Ovary (tissue), 9 donors: ENCODE measurements around the gene ECI1. TPM values are rescaled to one million over a fixed set of nuclear protein-coding genes. Genes with fewer than 3 reads are reported as not detected.
A peak's percentile ranks its signal among the peaks of the same experiment; 100 is the strongest.

ENCODE experiments used
- DNase-seq, 5 donors: peaks; one replicate each; pipeline ENCODE4 v3.0.0-alpha.2; 2019 to 2020
- H3K27ac ChIP-seq, 2 donors: fragments of 200-600 bp; one replicate each; pipeline versions ENCODE4 v1.5.1 to v1.8.0; 2019 to 2022
- H3K27me3 ChIP-seq: fragments of 200-600 bp; one replicate; pipeline ENCODE4 v1.8.0; 2022
- H3K36me3 ChIP-seq: fragments of 200-600 bp; sonication (generic); one replicate; pipeline ENCODE4 v1.5.1; 2019
- H3K4me1 ChIP-seq: one replicate; pipeline ENCODE4 v1.8.1; 2013; ENCODE audit warnings: mild to moderate bottlenecking, moderate library complexity; ENCODE audit not compliant: insufficient read depth
- H3K4me3 ChIP-seq: fragments of 200-600 bp; sonication (generic); one replicate; pipeline ENCODE4 v1.5.1; 2017
- H3K9me3 ChIP-seq, 2 donors: fragments of 200-600 bp in 1 of 2; sonication (generic) in 1 of 2; one replicate each; pipeline versions ENCODE4 v1.5.1 to v1.8.1; 2013 to 2019; ENCODE audit warnings: mild to moderate bottlenecking in 1 of 2, moderate library complexity in 1 of 2
- CTCF ChIP-seq, 3 donors: fragments of 450-650 bp in 2 of 3; fragments of 200-600 bp in 1 of 3; IDR thresholded peaks; one replicate each; pipeline versions ENCODE4 v1.5.1 to v1.8.0; 2016 to 2022; ENCODE audit warnings: antibody characterized with exemption in 3 of 3, mild to moderate bottlenecking in 1 of 3
- EP300 ChIP-seq: sonication (generic); formaldehyde crosslinking; IDR thresholded peaks from one replicate; pipeline ENCODE4 v1.6.1; 2017; ENCODE audit warnings: antibody characterized with exemption
- POLR2A ChIP-seq: fragments of 450-650 bp; IDR thresholded peaks from one replicate; pipeline ENCODE4 v1.6.1; 2017; ENCODE audit warnings: antibody characterized with exemption, mild to moderate bottlenecking, moderate library complexity
- WGBS, 3 donors: extraction: QIAGEN DNeasy Blood & Tissue Kit in 1 of 3; methylation state at CpG; one replicate each; pipeline versions ENCODE4 v1.1.5 to v1.1.7; 2013 to 2017; 5-methylcytosine and 5-hydroxymethylcytosine counted together
- intact Hi-C, 4 donors: fragments of 100-400 bp; cut with DNase I; formaldehyde crosslinking; loops; one replicate each; pipeline versions ENCODE4 v1.11.0 to v1.15.1; 2022 to 2023
- polyA plus RNA-seq, 2 donors: library from polyadenylated mRNA; stranded (reverse); fragments of 200-250 nt in 1 of 2; fragments of 350-450 nt in 1 of 2; fragmentation: Illumina TruSeq in 1 of 2; extraction: RNeasy Lipid Tissue Mini Kit (QIAGEN cat#74804) in 1 of 2; gene quantifications; one replicate each; pipeline ENCODE4 v1.2.3, GENCODE V29; 2013 to 2014
- total RNA-seq, 7 donors: library from RNA; depleted of rRNA in 2 of 7; stranded (reverse); fragments of >200 nt in 2 of 7; fragmentation: NEBNext Ultra II Directional in 3 of 7; extraction: Animal tissue kit (Norgen Biotek cat#: 25700) in 3 of 7; gene quantifications; one replicate each; pipeline versions ENCODE4 v1.1.0 to v1.2.4, GENCODE V29; 2016 to 2023
- donor health status: DM: no; HTN: no; CAD: no; lungs with moderate emphysema.
- donor health status: DM: no; HTN: no; CAD: no.
- donor health status: Bipolar disorder and iron deficiency.
- donor health status: DM: yes; HTN: yes; CAD: no.
- donor health status: DM: no; HTN: no; CAD: no.
- donor health status: DM: yes; HTN: yes; CAD: no.

ECI1 gene
- total and polyA plus RNA-seq, 9 donors: 3.1 to 66.3 (median 48.1) TPM

- TF ChIP-seq EP300 (no peak), CTCF (IDR thresholded peaks at IDR 0.05) (no peak), POLR2A (no peak)
- peak overlapping the region; percentile 77 to 78 for H3K27ac ChIP-seq
- intact Hi-C loops: loop anchor here in 1 of 4 donors (10.0 kb wide), 1 partner anchor 96 kb away; the partner anchor contains the start of gene TRAF7
- H3K36me3 ChIP-seq: no peaks in the 10 kb centered on the region
- H3K4me1 ChIP-seq: peaks cover 2% of the 10 kb centered on the region
- peak overlapping the region; percentile 46 for H3K4me3 ChIP-seq
- DNase-seq: no peak
- 3 to 4% (median 3%) methylated on average over 32 to 35 of the region's 35 CpGs for WGBS, 3 donors
- no peaks in the 10 kb centered on the region for H3K9me3 ChIP-seq
- H3K27me3 ChIP-seq: no peaks in the 10 kb centered on the region
These were observed 613 bp downstream of the ECI1 start for GRCh38 chr16:2250652-2251295.

- intact Hi-C loops: no loop called here
- no peak for DNase-seq
- Histone ChIP-seq H3K27me3 (no peaks in the 10 kb centered on the region), H3K9me3 (no peaks in the 10 kb centered on the region), H3K4me3 (no peak overlapping the region), H3K4me1 (no peaks in the 10 kb centered on the region), H3K27ac (no peak overlapping the region), H3K36me3 (no peaks in the 10 kb centered on the region)
- no peak for TF ChIP-seq EP300
- TF ChIP-seq CTCF (IDR thresholded peaks at IDR 0.05): no peak
- TF ChIP-seq POLR2A: no peak
- WGBS, 3 donors: 84 to 91% (median 89%) methylated on average over 12 to 18 of the region's 18 CpGs
These were observed 5.0 kb downstream of the ECI1 start for GRCh38 chr16:2246301-2246885.

GRCh38 chr16:2244926-2245795 lies 6.2 kb downstream of the ECI1 start:
- no peaks in the 10 kb centered on the region for H3K9me3 ChIP-seq
- no peak for DNase-seq
- H3K36me3 ChIP-seq: no peaks in the 10 kb centered on the region
- no peak overlapping the region for H3K27ac ChIP-seq
- H3K27me3 ChIP-seq: no peaks in the 10 kb centered on the region
- no peak for TF ChIP-seq POLR2A
- TF ChIP-seq CTCF (IDR thresholded peaks at IDR 0.05): no peak
- TF ChIP-seq EP300: no peak
- no peaks in the 10 kb centered on the region for H3K4me1 ChIP-seq
- no peak overlapping the region for H3K4me3 ChIP-seq
- WGBS, 3 donors: 88 to 94% (median 90%) methylated on average over 28 to 30 of the region's 30 CpGs
- intact Hi-C loops: no loop called here

- WGBS, 3 donors: 61 to 71% (median 67%) methylated on average over 17 of the region's 17 CpGs
- Histone ChIP-seq H3K36me3 (no peaks in the 10 kb centered on the region), H3K9me3 (no peaks in the 10 kb centered on the region), H3K4me3 (no peak overlapping the region), H3K27me3 (no peaks in the 10 kb centered on the region), H3K27ac (no peak overlapping the region), H3K4me1 (no peaks in the 10 kb centered on the region)
- intact Hi-C loops: no loop called here
- no peak for DNase-seq
- TF ChIP-seq POLR2A (no peak), EP300 (no peak), CTCF (IDR thresholded peaks at IDR 0.05) (no peak)
These were observed 7.1 kb downstream of the ECI1 start for GRCh38 chr16:2244301-2244700.
